Measurements from ENCODE around the gene SSBP1. TPM values are rescaled to one million over a fixed set of nuclear protein-coding genes. Genes with fewer than 3 reads are reported as not detected.

The SSBP1 gene
- total RNA-seq, 1 donor from 2014 or later, result 402 TPM

DNA sequence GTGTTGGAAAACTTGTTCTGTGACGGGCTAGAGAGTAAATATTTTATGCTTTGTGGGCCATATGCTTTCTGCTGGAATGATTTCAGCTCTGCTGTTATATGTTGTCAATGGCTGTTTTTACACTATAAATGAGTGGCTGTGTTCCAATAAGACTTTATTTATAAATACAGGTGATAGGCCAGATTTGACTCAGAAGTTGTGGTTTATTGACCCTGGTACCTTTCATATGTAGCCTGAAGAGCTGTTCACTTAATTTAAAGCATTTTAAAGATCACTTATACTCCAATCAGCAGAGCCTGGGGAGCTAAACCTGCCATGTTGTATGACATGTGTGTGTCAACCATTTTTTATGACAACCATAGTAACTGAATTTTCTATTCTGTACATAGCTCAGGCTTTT is 9.1 kb upstream of the SSBP1 start:
- H3K4me1 Mint-ChIP-seq, result no peaks in the 10 kb centered on the region
- no peak overlapping the region for H3K4me3 ChIP-seq
- no peak overlapping the region for H3K4me3 Mint-ChIP-seq
- H3K27ac Mint-ChIP-seq, result no peak overlapping the region
- H3K36me3 ChIP-seq, result no peaks in the 10 kb centered on the region
- TF ChIP-seq, protein P1, sequence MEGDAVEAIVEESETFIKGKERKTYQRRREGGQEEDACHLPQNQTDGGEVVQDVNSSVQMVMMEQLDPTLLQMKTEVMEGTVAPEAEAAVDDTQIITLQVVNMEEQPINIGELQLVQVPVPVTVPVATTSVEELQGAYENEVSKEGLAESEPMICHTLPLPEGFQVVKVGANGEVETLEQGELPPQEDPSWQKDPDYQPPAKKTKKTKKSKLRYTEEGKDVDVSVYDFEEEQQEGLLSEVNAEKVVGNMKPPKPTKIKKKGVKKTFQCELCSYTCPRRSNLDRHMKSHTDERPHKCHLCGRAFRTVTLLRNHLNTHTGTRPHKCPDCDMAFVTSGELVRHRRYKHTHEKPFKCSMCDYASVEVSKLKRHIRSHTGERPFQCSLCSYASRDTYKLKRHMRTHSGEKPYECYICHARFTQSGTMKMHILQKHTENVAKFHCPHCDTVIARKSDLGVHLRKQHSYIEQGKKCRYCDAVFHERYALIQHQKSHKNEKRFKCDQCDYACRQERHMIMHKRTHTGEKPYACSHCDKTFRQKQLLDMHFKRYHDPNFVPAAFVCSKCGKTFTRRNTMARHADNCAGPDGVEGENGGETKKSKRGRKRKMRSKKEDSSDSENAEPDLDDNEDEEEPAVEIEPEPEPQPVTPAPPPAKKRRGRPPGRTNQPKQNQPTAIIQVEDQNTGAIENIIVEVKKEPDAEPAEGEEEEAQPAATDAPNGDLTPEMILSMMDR (IDR thresholded peaks at IDR 0.05), result no peak
- no peak for TF ChIP-seq EZH2 (IDR thresholded peaks at IDR 0.05)
- TF ChIP-seq EZH2phosphoT487 (IDR thresholded peaks at IDR 0.05), result no peak
- no peaks in the 10 kb centered on the region for H3K79me2 ChIP-seq (ENCODE audit: low read depth)
- no peaks in the 10 kb centered on the region for H3F3A ChIP-seq (ENCODE audit: low read depth)
- no peaks in the 10 kb centered on the region for H3K27me3 Mint-ChIP-seq (ENCODE audit: insufficient read depth, low read depth)
- H3K9me3 Mint-ChIP-seq, result no peaks in the 10 kb centered on the region
- H4K20me1 ChIP-seq (ENCODE audit: low read depth), result no peaks in the 10 kb centered on the region
- no peak overlapping the region for H3K27ac ChIP-seq
- H3K9ac ChIP-seq, result no peak overlapping the region
- no peaks in the 10 kb centered on the region for H3K9me3 ChIP-seq (ENCODE audit: low read depth)
- no peak overlapping the region for H3K4me2 ChIP-seq
- no peak overlapping the region for H2AFZ ChIP-seq (replicated peaks)
- no peaks in the 10 kb centered on the region for H3K27me3 ChIP-seq
- H3K4me1 ChIP-seq, result no peaks in the 10 kb centered on the region
- H3K36me3 Mint-ChIP-seq, result no peaks in the 10 kb centered on the region
- DNase-seq (ENCODE audit: low spot score), result no peak

DNA sequence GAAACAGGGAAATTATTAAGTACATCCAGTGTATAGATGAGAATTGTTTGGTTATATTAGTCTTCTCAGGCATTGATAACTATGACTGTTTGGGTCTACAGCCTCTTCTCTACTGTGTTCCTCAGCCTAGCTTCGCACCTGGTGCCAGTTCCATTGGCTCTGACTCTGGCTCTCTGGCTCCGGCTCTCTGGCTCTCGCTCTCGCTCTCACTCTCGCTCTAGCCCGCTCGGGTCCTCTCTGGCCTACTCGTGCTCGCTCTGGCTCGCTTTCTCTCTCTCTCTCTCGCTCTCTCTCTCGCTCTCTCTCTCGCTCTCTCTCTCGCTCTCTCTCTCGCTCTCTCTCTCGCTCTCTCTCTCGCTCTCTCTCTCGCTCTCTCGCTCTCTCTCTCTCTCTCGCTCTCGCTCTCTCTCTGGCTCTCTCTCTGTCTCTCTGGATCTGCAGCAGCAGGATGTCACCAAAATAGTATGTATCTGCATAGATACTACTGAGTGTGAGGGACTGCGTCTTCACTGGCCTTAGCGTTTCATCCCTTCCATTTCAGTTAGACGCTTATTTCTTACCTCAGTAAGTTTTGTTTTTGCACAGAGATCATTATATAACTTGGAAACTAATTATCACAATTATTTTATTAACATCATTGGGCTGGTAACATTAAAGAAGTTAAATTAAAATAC is 6.5 kb upstream of the SSBP1 start:
- TF ChIP-seq EZH2 (IDR thresholded peaks at IDR 0.05) (no peak), EZH2phosphoT487 (IDR thresholded peaks at IDR 0.05) (no peak)
- TF ChIP-seq, protein P1 (IDR thresholded peaks at IDR 0.05), result no peak
- Histone ChIP-seq H3K4me1 (no peaks in the 10 kb centered on the region), H3K4me3 (no peak overlapping the region), H3K27ac (no peak overlapping the region), H3K9me3 (ENCODE audit: low read depth) (no peaks in the 10 kb centered on the region), H4K20me1 (ENCODE audit: low read depth) (no peaks in the 10 kb centered on the region), H3K79me2 (ENCODE audit: low read depth) (no peaks in the 10 kb centered on the region), H3K9ac (no peak overlapping the region), H3K4me2 (no peak overlapping the region), H3F3A (ENCODE audit: low read depth) (no peaks in the 10 kb centered on the region), H2AFZ (replicated peaks) (no peak overlapping the region), H3K27me3 (no peaks in the 10 kb centered on the region), H3K36me3 (no peaks in the 10 kb centered on the region)
- Mint-ChIP-seq H3K27me3 (ENCODE audit: insufficient read depth, low read depth) (no peaks in the 10 kb centered on the region), H3K4me3 (no peak overlapping the region), H3K9me3 (no peaks in the 10 kb centered on the region), H3K36me3 (no peaks in the 10 kb centered on the region), H3K27ac (no peak overlapping the region), H3K4me1 (no peaks in the 10 kb centered on the region)
- no peak for DNase-seq (ENCODE audit: low spot score)

DNA sequence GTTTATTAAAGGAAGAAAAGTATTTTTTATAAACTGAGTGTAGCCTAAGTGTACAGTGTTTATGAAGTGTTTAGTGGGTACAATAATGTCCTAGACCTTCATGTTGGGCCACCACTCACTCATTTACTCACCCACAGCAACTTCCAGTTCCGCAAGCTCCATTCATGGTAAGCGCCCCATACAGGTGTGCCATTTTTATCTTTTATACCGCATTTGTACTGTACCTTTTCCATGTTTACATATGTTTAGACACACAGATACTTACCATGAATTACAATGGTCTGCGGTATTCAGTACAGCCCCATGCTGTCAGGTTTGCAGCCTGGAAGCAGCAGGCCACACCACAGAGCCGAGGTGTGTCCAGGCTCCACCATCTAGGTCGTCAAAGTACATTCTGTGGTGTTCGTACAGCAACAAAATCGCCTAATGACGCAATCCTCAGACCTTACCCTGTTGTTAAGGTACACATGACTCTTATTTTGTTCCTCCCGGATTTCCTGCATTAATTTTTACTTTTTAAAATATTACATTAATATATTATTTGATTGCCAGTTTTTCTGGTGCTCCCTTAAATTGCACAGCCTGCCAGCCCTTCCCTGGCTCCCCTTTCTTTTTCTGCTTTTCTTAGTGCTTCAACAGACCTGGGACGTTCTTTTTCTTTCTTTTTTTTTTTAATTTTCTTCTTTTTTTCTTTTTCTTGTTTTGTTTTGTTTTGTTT is 881 bp upstream of the SSBP1 start:
- H2AFZ ChIP-seq (replicated peaks), result peak overlapping the region; percentile 97
- no peaks in the 10 kb centered on the region for H3K9me3 ChIP-seq (ENCODE audit: low read depth)
- peak overlapping the region; percentile 97 for H3K4me3 ChIP-seq
- no peak for DNase-seq (ENCODE audit: low spot score)
- peaks cover 8% of the 10 kb centered on the region for H3K4me1 ChIP-seq
- Mint-ChIP-seq H3K9me3 (no peaks in the 10 kb centered on the region), H3K27ac (peak overlapping the region; percentile 97), H3K36me3 (peaks cover 5% of the 10 kb centered on the region), H3K4me1 (peaks cover 13% of the 10 kb centered on the region), H3K4me3 (peak overlapping the region; percentile 98), H3K27me3 (ENCODE audit: insufficient read depth, low read depth) (peaks cover 2% of the 10 kb centered on the region)
- peak overlapping the region; percentile 85 for H3K4me2 ChIP-seq
- TF ChIP-seq, protein P1 (IDR thresholded peaks at IDR 0.05), result no peak
- TF ChIP-seq EZH2 (IDR thresholded peaks at IDR 0.05), result no peak
- TF ChIP-seq EZH2phosphoT487 (IDR thresholded peaks at IDR 0.05), result no peak
- peaks cover 8% of the 10 kb centered on the region for H3K36me3 ChIP-seq
- peaks cover 41% of the 10 kb centered on the region for H3K79me2 ChIP-seq (ENCODE audit: low read depth)
- no peaks in the 10 kb centered on the region for H3F3A ChIP-seq (ENCODE audit: low read depth)
- no peaks in the 10 kb centered on the region for H3K27me3 ChIP-seq
- no peak overlapping the region for H3K9ac ChIP-seq
- H4K20me1 ChIP-seq (ENCODE audit: low read depth), result no peaks in the 10 kb centered on the region
- no peak overlapping the region for H3K27ac ChIP-seq

Data from neural progenitor cell (in vitro differentiated cells).